ENCODE data around the gene ATP6AP2.

The ATP6AP2 gene

GRCh38 chrX:40644176-40644575 is 63.4 kb downstream of the ATP6AP2 start:
- DNase-seq (ENCODE audit: low read depth in 2 of 2): no peak

DNA sequence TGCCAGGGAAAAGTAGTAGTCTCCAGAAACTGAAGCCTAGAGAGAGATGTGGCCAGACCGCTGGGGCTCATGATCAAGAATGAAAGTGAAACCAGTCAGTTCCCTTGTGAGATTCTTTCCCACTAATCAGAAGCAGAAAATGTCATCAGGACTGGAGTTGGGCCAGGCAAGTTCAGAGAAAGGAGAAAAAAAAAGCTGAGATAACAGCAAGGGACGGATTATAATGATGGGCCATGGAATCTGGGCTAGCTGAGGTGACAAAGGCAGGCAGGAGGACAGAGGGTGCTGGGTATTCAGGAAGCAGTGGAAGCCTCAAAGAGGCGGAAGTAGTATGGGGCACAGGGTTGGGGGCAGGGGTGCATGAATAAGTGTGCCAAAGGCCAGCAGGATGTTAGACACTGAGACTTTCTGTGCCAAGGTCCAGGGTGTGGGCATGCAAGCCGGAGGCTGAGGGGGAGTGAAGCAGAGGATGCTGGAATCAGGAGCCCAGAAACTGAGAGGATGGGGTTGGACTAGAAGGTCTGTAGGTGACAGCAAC is 64.1 kb downstream of the ATP6AP2 start:
- DNase-seq (ENCODE audit: low read depth in 2 of 2): peak; percentile 3 to 13

- DNase-seq (ENCODE audit: low read depth in 2 of 2): peak in 1 of 2 donors; percentile 5
These were observed 65.9 kb downstream of the ATP6AP2 start for GRCh38 chrX:40646489-40647306.

GRCh38 chrX:40647307-40648197 is 66.8 kb downstream of the ATP6AP2 start, which contains the start of gene CXorf38:
Gene CXorf38, minus strand, starts transcription at chrX:40647561. Its CDS starts 41 bp downstream, at chrX:40647520.
- peak; percentile 85 to 94 for DNase-seq (ENCODE audit: low read depth in 2 of 2)

GRCh38 chrX:40651620-40652223 is 71.0 kb downstream of the ATP6AP2 start:
- peak; percentile 24 to 40 for DNase-seq (ENCODE audit: low read depth in 2 of 2)

- no peak for DNase-seq (ENCODE audit: low read depth in 2 of 2)
These were observed 71.9 kb downstream of the ATP6AP2 start for GRCh38 chrX:40652664-40653063.

DNA sequence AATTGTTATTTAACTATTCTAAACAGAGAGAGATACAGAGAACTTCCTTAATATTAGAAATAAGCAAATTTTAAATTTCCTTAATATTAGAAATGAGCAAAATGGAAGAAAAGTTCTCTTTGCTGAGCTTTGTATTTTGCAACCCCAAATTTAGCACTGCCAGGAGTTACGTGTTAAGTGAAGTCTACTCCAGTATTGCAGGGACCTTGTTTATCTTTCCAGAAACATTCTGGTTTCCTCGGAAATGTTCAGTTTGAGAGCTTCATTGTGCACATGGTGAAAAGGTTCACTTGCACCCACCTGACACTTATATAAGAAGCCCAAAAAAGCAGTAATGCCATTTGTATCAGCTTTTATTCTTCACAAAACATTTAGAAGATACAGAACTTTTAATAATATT is 72.8 kb downstream of the ATP6AP2 start:
- DNase-seq (ENCODE audit: low read depth in 2 of 2): no peak
